Measurements from ENCODE around the gene NIT2.

DNA sequence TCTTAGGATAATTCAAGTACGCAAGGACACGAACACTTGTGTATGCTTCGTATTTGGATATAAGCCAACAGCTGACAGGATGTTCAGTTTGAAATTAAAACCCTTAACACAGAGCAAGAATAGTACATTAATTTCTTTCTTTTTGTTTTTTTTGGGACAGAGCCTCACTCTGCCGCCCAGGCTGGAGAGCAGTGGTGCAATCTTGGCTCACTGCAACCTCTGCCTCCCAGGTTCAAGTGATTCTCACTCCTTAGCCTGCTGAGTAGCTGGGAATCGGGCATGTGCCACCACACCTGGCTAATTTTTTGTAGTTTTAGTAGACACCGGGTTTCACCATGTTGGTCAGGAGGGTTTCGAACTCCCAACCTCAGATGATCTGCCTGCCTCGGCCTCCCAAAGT is 33.9 kb downstream of the NIT2 start:
- TF ChIP-seq POLR2A (IDR thresholded peaks at IDR 0.05): no peak
- TF ChIP-seq, protein P1, sequence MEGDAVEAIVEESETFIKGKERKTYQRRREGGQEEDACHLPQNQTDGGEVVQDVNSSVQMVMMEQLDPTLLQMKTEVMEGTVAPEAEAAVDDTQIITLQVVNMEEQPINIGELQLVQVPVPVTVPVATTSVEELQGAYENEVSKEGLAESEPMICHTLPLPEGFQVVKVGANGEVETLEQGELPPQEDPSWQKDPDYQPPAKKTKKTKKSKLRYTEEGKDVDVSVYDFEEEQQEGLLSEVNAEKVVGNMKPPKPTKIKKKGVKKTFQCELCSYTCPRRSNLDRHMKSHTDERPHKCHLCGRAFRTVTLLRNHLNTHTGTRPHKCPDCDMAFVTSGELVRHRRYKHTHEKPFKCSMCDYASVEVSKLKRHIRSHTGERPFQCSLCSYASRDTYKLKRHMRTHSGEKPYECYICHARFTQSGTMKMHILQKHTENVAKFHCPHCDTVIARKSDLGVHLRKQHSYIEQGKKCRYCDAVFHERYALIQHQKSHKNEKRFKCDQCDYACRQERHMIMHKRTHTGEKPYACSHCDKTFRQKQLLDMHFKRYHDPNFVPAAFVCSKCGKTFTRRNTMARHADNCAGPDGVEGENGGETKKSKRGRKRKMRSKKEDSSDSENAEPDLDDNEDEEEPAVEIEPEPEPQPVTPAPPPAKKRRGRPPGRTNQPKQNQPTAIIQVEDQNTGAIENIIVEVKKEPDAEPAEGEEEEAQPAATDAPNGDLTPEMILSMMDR (IDR thresholded peaks at IDR 0.05 in 4 of 5, conservative IDR thresholded peaks at IDR 0.05 in 1 of 5): no peak
